OCI-LY7 (cell line): ENCODE results near the gene BCAR3. TPM values are rescaled to one million over a fixed set of nuclear protein-coding genes. Genes with fewer than 3 reads are reported as not detected.

Source experiments
- BruUV-seq: library from RNA; stranded (reverse); fragments of 400-500 nt; replicated peaks from 2 replicates; lab custom pipeline; 2021; lab: Mats Ljungman, UMichigan
- CTCF ChIA-PET: fragments of 300-600 bp; sonication (Branson Sonifier 250); formaldehyde crosslinking; loops from one replicate; lab custom pipeline; 2022; ENCODE audit warnings: antibody characterized with exemption; ENCODE audit not compliant: unreplicated experiment; lab: Charles Lee
- POLR2A ChIA-PET: fragments of 300-600 bp; sonication (Branson Sonifier 250); formaldehyde crosslinking; loops from one replicate; lab custom pipeline; 2022; ENCODE audit warnings: antibody characterized with exemption; lab: Charles Lee
- DNase-seq: peaks from one replicate; pipeline ENCODE4 v3.0.0-alpha.2; 2015; ENCODE audit warnings: low spot score
- H2AFZ ChIP-seq: fragments of 200-600 bp; sonication (generic), shearing (Covaris generic); 2 replicates; pipeline ENCODE4 v1.6.1; 2014; ENCODE audit warnings: mild to moderate bottlenecking, antibody characterized with exemption, low read length, moderate library complexity
- H3K27ac ChIP-seq: fragments of 200-600 bp; sonication (generic); 2 replicates; pipeline ENCODE4 v1.5.1; 2014; ENCODE audit warnings: mixed run types, low read depth, mild to moderate bottlenecking, moderate library complexity, low read length, inconsistent platforms; ENCODE audit not compliant: poor library complexity, severe bottlenecking
- H3K36me3 ChIP-seq: fragments of 200-600 bp; sonication (generic); 2 replicates; pipeline ENCODE4 v1.6.1; 2014; ENCODE audit warnings: mild to moderate bottlenecking, antibody characterized with exemption, low read length, moderate library complexity, mixed read lengths; ENCODE audit not compliant: insufficient read depth
- H3K4me1 ChIP-seq: fragments of 200-600 bp; sonication (generic); 2 replicates; pipeline ENCODE4 v1.5.1; 2014; ENCODE audit warnings: mild to moderate bottlenecking, low read length; ENCODE audit not compliant: insufficient read depth, poor library complexity, severe bottlenecking
- H3K4me2 ChIP-seq: fragments of 200-600 bp; sonication (generic); 2 replicates; pipeline ENCODE4 v1.6.1; 2014; ENCODE audit warnings: mild to moderate bottlenecking, low read length
- H3K4me3 ChIP-seq: fragments of 200-600 bp; sonication (generic); 2 replicates; pipeline ENCODE4 v1.5.1; 2014; ENCODE audit warnings: mild to moderate bottlenecking, low read depth, low read length; ENCODE audit not compliant: poor library complexity, severe bottlenecking
- H3K79me2 ChIP-seq: fragments of 200-600 bp; sonication (generic); 2 replicates; pipeline ENCODE4 v1.6.1; 2016; ENCODE audit warnings: low read depth, mild to moderate bottlenecking, low read length, moderate library complexity, mixed read lengths; ENCODE audit not compliant: insufficient read depth
- H3K9me2 ChIP-seq: fragments of 200-600 bp; sonication (generic); 2 replicates; pipeline ENCODE4 v1.6.1; 2016; ENCODE audit warnings: mild to moderate bottlenecking, low read length, mixed read lengths; ENCODE audit not compliant: insufficient read depth
- H3K9me3 ChIP-seq: fragments of 200-600 bp; sonication (generic); 2 replicates; pipeline ENCODE4 v1.6.1; 2014; ENCODE audit warnings: mild to moderate bottlenecking, mixed run types, low read length, mixed read lengths
- H4K20me1 ChIP-seq: fragments of 200-600 bp; sonication (generic); 2 replicates; pipeline ENCODE4 v1.6.1; 2014; ENCODE audit warnings: mild to moderate bottlenecking, antibody characterized with exemption, low read length, moderate library complexity, mixed read lengths; ENCODE audit not compliant: insufficient read depth
- EZH2phosphoT487 ChIP-seq: fragments of 200-600 bp; sonication (generic); IDR thresholded peaks from 2 replicates; pipeline ENCODE4 v1.6.1; 2018; ENCODE audit warnings: low read depth, borderline replicate concordance, mild to moderate bottlenecking, mixed run types, antibody characterized with exemption, low read length, moderate library complexity, mixed read lengths
- intact Hi-C: fragments of 100-400 bp; cut with micrococcal nuclease; formaldehyde crosslinking; loops from one replicate; pipeline ENCODE4 v1.10.0; 2022; ENCODE audit not compliant: unreplicated experiment
- total RNA-seq, 2 experiments: library from RNA; depleted of rRNA in 1 of 2; stranded (reverse); fragments of >200 nt in 1 of 2; shearing (Covaris generic) in 1 of 2; gene quantifications; 2 replicates each; pipeline ENCODE4 v1.2.3, GENCODE V29; 2014 to 2022
- TF ChIP-seq, protein P1 (sequence below): fragments of 200-600 bp; sonication (generic); conservative IDR thresholded peaks from 2 replicates; pipeline ENCODE4 v1.5.1; 2014; ENCODE audit warnings: mild to moderate bottlenecking, antibody characterized with exemption, low read length, moderate library complexity, mixed read lengths

The BCAR3 gene
- total RNA-seq, 2 experiments from 2014 or later: 16.3 to 24.2 TPM

DNA sequence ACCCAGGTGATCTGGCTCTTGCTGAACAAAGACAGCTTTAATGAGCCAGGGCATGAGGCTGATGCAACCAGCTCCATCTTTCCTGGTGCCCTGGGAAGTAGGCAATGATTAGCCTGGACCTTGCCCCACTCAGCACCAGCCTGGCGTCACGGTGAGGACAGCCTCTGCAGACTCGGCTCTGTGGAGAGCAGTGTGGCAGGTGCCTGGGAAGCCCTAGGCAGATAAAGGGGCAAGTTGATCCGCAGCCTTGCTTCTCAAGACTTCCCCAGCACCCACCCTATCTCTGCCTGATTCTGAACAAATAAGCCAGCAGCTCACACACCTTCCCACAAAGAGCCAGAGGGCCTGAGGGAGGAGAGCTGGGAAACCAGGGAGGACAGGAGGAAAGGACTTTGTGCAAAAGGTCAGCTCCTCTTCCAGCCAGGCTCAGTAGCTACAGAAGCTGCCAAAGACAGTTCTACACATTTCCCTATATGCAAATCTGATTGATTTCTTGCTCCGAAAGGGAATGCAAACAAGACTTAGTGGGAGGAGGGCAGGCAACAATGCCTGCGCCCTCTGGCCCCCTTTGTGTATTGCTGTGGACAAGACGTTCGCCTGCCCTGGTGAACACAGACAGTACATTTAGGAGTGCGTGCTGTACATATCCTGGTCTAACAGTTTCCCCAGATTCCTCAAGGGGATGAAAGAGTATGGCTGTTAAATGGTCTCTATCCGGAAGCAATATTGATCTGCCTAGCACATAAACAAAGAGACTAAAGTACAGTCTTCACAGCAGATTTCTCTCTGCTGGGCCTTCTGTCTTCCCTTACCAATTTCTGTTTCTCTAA lies 63.8 kb downstream of the BCAR3 start:
- H3K36me3 ChIP-seq: no peaks in the 10 kb centered on the region
- no peak overlapping the region for H2AFZ ChIP-seq
- intact Hi-C loops: no loop called here
- ChIA-PET CTCF (interaction anchor here (1.4 kb wide), 1 partner anchor 12 kb away, joined by 3 read pairs; no protein-coding TSS in a partner anchor), POLR2A (interaction anchor here (0.6 to 1.1 kb wide), 3 partner anchors 10 to 320 kb away, joined by 3 to 5 read pairs (median 3); no protein-coding TSS in a partner anchor)
- no peaks in the 10 kb centered on the region for H3K9me3 ChIP-seq
- 0 out of 2 replicates have a peak overlapping the region, but pooled peaks have one; percentile 0 for H3K4me2 ChIP-seq
- H3K9me2 ChIP-seq: no peaks in the 10 kb centered on the region
- no peaks in the 10 kb centered on the region for H4K20me1 ChIP-seq
- TF ChIP-seq EZH2phosphoT487: no peak
- TF ChIP-seq, protein P1, sequence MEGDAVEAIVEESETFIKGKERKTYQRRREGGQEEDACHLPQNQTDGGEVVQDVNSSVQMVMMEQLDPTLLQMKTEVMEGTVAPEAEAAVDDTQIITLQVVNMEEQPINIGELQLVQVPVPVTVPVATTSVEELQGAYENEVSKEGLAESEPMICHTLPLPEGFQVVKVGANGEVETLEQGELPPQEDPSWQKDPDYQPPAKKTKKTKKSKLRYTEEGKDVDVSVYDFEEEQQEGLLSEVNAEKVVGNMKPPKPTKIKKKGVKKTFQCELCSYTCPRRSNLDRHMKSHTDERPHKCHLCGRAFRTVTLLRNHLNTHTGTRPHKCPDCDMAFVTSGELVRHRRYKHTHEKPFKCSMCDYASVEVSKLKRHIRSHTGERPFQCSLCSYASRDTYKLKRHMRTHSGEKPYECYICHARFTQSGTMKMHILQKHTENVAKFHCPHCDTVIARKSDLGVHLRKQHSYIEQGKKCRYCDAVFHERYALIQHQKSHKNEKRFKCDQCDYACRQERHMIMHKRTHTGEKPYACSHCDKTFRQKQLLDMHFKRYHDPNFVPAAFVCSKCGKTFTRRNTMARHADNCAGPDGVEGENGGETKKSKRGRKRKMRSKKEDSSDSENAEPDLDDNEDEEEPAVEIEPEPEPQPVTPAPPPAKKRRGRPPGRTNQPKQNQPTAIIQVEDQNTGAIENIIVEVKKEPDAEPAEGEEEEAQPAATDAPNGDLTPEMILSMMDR: no peak
- peaks cover 14% of the 10 kb centered on the region for H3K4me1 ChIP-seq
- no peak overlapping the region for H3K4me3 ChIP-seq
- no peak overlapping the region for H3K27ac ChIP-seq
- no peaks in the 10 kb centered on the region for H3K79me2 ChIP-seq
- no TSS peak for BruUV-seq
- no peak for DNase-seq

DNA sequence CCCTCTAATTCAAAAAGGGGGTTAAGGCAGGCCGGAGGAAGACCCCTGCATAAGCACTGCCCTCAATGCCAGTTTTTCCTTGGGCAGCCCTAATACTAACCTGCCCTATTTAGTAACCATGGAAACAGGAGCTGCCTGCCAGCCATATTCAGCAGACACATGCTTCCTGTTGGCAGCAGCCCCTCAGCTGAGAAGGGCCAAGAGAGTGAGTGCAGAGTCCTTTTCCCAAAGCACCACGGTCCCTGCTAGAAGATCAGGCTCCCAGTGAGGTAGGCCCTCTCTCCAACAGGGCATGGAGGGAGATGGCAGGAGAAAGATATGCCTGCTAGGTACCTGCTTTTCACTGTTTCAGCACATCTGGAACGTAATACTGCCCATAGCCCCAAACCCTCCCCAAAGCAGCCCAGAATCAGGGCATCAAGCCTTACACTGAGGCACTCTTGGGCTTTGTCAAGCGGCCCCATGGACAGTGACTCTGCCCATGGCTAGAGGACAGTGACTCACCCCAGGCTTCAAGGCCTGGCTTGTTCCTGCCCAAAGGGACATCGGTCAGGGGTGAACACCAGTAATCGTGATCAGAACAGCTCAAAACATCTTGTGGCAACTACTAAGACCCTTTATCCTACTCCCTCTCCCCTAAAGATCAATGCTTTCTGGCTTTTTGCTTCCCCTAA lies 64.5 kb downstream of the BCAR3 start:
- Histone ChIP-seq H4K20me1 (no peaks in the 10 kb centered on the region), H3K27ac (no peak overlapping the region), H3K4me3 (no peak overlapping the region), H3K4me1 (peaks cover 14% of the 10 kb centered on the region), H3K4me2 (no peak overlapping the region), H3K9me3 (no peaks in the 10 kb centered on the region), H3K79me2 (no peaks in the 10 kb centered on the region), H2AFZ (no peak overlapping the region), H3K9me2 (no peaks in the 10 kb centered on the region), H3K36me3 (no peaks in the 10 kb centered on the region)
- ChIA-PET CTCF (interaction anchor here (1.4 kb wide), 1 partner anchor 12 kb away, joined by 3 read pairs; no protein-coding TSS in a partner anchor), POLR2A (interaction anchor here (1.1 kb wide), 2 partner anchors 9 to 194 kb away, joined by 3 read pairs; no protein-coding TSS in a partner anchor)
- no TSS peak for BruUV-seq
- no peak for DNase-seq
- intact Hi-C loops: no loop called here
- TF ChIP-seq, protein P1: no peak
- TF ChIP-seq EZH2phosphoT487: no peak
